HG02571 (cell line): Measurements from ENCODE around the gene ORM2.
"Not testable (repeated sequence)": the region's sequence is repeated elsewhere in the genome, so short reads cannot be mapped to it uniquely, and the experiment has no call there.

Experiments
- ATAC-seq: cut with Tn5 transposase; IDR thresholded peaks from one replicate; pipeline ENCODE4 v1.9.1; 2021; ENCODE audit warnings: mild to moderate bottlenecking, moderate library complexity; ENCODE audit not compliant: unreplicated experiment

Gene ORM2

GRCh38 chr9:114312513-114312875, 17.2 kb upstream of the ORM2 start:
- no peak for ATAC-seq

- ATAC-seq, result no peak
These were observed 16.5 kb upstream of the ORM2 start for GRCh38 chr9:114313186-114313585.

GRCh38 chr9:114314256-114314867, 15.3 kb upstream of the ORM2 start:
- no peak for ATAC-seq

- ATAC-seq, result no peak
These were observed 14.6 kb upstream of the ORM2 start for GRCh38 chr9:114314881-114315722.

- ATAC-seq, result no peak
These were observed 13.8 kb upstream of the ORM2 start for GRCh38 chr9:114315723-114316363.

- no peak for ATAC-seq
These were observed 13.0 kb upstream of the ORM2 start for GRCh38 chr9:114316605-114317230.

- ATAC-seq, result no peak
These were observed 11.9 kb upstream of the ORM2 start for GRCh38 chr9:114317665-114318357.

GRCh38 chr9:114318416-114318815, 11.3 kb upstream of the ORM2 start:
- ATAC-seq, result no peak

- ATAC-seq, result no peak
These were observed 10.5 kb upstream of the ORM2 start for GRCh38 chr9:114319147-114319546.

GRCh38 chr9:114320710-114321109, 9.0 kb upstream of the ORM2 start:
- ATAC-seq, result not testable (repeated sequence)

- no peak for ATAC-seq
These were observed 7.9 kb upstream of the ORM2 start for GRCh38 chr9:114321759-114322158.

- not testable (repeated sequence) for ATAC-seq
These were observed 7.4 kb upstream of the ORM2 start for GRCh38 chr9:114322160-114322818.

- not testable (repeated sequence) for ATAC-seq
These were observed 6.7 kb upstream of the ORM2 start, which contains the start of gene ORM1 for GRCh38 chr9:114322831-114323531. TSS of gene ORM1 (plus strand) at chr9:114323098. CDS start at chr9:114323134, 36 bp downstream.

- ATAC-seq, result not testable (repeated sequence)
These were observed 5.8 kb upstream of the ORM2 start for GRCh38 chr9:114323849-114324248.

GRCh38 chr9:114324492-114324891, 5.2 kb upstream of the ORM2 start:
- no peak for ATAC-seq

GRCh38 chr9:114324965-114325364, 4.7 kb upstream of the ORM2 start:
- not testable (repeated sequence) for ATAC-seq

- not testable (repeated sequence) for ATAC-seq
These were observed 3.9 kb upstream of the ORM2 start for GRCh38 chr9:114325684-114326254.

- no peak for ATAC-seq
These were observed 1.9 kb upstream of the ORM2 start for GRCh38 chr9:114327749-114328148.

- ATAC-seq, result not testable (repeated sequence)
These were observed 1.3 kb upstream of the ORM2 start for GRCh38 chr9:114328357-114328820.
